Stimulated activated CD4-positive, alpha-beta T cell treated with anti-CD3 and anti-CD28 coated beads, Interleukin-12 subunit alpha, Interleukin-12 subunit beta, amount 100 ng/mL, for 48 hours (primary cell): ENCODE measurements around the gene B3GNT5.

Experiments
- DNase-seq, 3 donors: peaks; one replicate each; pipeline ENCODE4 v3.0.0-alpha.2; 2020; ENCODE audit warnings: low read depth in 2 of 3, low spot score in 1 of 3

The B3GNT5 gene, protein sequence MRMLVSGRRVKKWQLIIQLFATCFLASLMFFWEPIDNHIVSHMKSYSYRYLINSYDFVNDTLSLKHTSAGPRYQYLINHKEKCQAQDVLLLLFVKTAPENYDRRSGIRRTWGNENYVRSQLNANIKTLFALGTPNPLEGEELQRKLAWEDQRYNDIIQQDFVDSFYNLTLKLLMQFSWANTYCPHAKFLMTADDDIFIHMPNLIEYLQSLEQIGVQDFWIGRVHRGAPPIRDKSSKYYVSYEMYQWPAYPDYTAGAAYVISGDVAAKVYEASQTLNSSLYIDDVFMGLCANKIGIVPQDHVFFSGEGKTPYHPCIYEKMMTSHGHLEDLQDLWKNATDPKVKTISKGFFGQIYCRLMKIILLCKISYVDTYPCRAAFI

GRCh38 chr3:183252973-183253527 is at the start of gene B3GNT5:
TSS of gene B3GNT5 (plus strand) at chr3:183253253. CDS start at chr3:183269799, 16,546 bp downstream.
- DNase-seq = peak in 1 of 3 donors; percentile 27

DNA sequence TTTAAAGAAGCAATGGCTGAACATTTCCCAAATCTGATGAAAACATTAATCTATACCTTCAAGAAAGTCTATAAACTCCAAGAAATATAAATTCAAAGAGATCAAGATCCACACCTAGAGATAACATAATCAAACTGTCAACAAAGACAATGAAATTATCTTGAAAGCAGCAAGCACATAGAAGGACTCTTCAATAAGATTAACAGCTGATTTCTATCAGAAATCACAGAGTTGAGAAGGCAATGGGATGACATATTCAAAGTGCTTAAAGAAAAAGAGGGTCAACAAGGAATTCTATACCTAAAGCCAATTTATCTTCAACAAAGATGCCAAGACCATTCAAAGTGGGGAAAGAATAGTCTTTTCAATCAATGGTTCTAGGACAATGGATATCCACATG is 49.4 kb upstream of the B3GNT5 start:
- DNase-seq = no peak

DNA sequence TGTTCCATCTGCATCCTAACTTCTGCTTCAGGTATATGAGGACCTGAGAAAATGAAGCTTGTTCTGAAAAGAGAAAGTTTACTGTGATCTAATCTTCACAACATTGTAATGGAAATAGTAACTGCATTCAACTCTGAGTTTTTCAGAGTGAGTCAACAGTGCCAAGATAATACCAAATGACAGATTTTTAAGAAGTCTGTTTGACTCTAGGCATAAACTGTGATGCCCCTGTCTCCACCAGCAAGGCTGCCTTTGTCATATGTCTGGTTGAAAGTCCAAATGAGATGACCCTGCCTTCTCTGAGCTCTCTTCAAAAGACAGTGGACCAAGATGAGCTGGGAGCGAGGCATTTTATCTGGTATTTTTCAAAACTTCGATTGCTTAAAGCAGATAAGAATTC is 44.8 kb upstream of the B3GNT5 start:
- DNase-seq = no peak

GRCh38 chr3:183208800-183209199 is 44.3 kb upstream of the B3GNT5 start:
- no peak for DNase-seq

- DNase-seq = no peak
Observed at GRCh38 chr3:183210341-183210740, 42.7 kb upstream of the B3GNT5 start.

DNA sequence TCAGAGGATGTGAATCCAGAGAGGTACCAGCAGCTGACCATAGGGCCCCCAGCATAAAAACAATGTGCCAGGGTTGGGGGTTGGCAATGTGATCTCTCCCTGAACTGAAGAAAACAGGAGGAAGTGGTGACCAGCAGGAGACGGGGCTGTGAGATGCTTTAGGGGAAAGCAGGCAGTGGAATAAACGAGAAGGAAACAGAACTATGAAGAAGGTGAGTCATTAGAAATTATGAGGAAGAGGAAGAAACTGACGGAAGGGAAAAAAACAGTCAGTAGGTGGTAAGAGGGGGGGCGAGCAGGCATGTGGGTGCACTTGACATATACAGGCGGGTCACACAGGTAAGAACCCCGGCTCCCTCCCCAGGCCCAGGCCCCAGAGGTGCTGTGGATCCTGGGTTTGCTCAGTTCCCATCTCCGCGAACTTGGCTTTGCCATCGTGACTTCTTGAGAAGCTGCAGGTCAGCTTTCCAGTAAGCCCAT is 42.2 kb upstream of the B3GNT5 start:
- DNase-seq = peak in 2 of 3 donors; percentile 27 to 36

DNA sequence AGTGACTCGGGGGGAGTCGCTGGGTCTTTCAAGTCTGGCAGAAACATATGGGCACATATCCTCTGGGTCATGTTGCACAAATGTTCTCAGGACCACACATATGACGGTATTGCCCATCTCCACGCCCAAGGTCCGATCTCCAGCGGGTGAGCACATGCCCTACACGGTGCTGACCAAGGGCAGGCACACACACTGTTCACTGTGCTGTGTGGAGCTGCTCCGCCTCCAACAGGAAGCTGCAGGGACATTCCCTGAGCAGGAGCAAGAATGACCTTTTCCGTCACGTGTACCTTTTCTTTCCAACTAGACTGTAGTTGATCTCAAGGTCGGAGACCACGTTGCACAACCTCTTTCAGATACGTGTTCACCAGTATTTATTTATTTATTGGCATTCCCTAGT is 41.7 kb upstream of the B3GNT5 start:
- no peak for DNase-seq

DNA sequence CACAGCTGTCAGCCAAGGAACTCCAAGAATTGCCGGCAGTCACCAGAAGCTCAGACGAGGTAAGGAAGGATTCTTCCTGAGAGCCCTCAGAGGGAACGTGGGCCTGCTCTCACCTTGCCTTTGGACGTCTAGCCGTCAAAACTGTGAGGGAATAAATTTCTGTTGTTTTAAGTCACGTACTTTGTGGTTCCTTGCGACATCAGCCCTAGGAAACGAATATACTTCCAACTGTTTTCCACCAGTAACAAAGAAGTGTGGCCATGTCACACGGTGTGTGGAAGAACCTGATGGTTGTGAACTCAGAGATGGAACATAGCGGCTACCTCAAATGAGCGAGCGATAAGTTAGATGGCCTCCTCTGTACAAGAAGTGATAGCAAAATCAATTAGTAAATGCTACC is 41.0 kb upstream of the B3GNT5 start:
- no peak for DNase-seq

- no peak for DNase-seq
Observed at GRCh38 chr3:183212565-183212964, 40.5 kb upstream of the B3GNT5 start.

DNA sequence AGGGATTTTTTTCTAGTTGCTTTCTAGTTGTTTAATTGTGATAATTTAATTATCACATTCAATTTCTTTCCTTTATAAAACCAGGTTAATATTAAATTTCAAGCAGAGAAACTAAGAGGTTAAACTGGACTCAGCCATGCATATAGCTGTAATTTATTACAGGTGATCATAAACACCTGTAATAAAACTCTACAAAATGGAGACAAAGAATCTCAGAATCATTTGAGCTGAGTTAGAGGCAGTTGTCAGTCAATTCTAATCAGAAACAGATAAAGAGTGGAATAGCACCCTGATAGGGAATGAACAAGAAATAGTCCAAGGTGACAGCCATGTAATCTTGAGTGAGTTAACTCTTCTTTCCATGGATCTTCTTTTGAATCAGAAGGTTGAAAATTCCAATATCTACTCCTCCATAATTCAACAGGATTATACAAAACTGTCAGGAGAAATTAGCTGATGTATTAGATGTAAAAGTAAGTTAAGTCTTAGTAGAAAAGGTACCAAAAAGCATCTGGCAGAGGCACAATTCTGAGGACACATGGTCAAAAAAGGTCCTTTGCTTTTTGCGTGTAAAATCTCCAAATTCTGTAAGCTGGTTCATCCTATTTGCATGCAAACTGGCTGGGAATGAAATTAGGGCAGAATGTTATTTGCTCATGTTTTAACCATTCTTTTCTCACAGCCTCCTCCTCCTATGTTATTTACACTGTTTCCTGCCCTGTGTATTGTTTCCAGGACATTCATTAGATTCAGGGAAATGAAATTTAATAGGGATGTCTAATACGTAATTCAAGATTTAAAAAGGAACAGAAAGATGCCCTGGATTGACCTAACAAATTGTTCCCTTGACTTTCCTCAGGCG is 39.4 kb upstream of the B3GNT5 start:
- DNase-seq = no peak

DNA sequence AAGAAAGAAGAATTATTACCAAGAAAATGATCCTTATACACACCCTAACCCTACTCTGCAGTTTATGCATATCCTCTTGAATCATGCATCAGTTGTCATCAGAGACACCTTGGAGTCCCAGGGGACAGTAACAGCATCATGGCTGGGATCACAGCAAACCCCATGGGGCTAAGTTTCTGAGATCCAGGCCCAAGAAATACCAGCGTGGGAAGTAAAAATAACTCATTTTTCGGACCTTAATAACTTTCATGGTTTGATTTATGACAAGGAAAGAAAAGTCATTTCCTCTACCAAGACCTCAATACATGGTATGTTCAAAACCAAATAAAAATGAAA is 38.8 kb upstream of the B3GNT5 start:
- no peak for DNase-seq

DNA sequence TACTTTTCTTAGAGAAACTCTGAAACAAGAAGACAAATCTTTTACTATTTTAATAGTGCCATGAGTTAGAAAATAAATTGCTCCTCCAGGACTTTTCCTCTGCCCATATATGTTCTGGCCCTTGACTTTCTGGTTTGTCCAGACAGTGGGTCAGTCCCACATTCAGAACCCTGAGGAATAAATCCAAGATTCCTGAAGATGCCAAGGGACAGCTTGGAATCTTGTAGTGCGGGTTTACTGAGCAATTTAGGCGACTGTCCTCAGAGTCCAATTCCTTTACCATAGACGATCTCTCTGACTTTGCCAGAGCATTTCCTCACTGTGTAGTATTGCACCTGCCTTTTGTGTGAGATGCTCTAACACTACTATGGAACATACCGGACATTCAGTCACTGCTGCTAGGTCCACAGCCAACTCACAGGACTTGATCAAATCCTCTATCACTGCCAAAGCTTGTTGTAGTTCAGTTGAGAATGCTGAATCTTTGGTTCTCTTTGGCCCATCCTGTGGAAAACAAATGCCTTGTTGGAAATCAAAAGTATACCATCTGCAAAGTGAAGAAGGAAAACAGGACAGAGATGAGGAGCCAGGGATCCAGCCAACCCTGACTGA is 37.4 kb upstream of the B3GNT5 start:
- DNase-seq = no peak

DNA sequence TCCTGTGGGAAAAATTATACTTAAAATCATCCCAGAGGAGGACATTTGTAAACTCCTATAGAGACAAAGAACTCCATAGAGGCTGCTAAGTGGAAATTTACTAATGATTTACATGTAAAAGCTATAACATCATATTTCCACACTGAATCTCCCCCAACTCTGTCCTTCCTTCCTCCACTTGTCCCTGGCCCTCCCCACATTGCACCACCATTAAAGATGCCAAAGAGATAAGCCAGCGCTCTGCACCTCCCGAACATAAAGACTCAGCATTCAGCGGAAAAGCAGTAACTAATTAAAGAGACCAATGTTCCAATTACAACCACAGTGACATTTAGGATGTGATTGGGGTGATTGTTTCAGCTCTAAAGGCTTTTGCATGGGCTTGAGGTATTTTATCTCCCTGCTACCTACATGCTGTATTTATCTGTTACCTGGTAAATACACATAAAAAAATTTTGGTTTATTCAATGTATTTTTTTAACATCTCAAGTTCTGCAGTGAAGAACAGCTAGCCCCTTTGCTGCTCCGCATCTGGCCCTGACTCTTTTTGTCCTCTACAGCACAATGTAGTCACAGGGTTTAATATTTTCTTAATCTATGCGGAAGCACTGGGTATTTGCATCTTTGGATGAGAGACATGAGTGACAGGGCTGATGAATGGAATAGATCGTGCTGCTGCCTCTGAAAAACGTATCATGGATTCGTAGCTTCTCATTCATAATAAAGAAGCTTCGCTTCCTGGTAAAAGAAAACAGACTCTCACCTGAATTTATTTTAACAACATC is 35.3 kb upstream of the B3GNT5 start:
- no peak for DNase-seq

DNA sequence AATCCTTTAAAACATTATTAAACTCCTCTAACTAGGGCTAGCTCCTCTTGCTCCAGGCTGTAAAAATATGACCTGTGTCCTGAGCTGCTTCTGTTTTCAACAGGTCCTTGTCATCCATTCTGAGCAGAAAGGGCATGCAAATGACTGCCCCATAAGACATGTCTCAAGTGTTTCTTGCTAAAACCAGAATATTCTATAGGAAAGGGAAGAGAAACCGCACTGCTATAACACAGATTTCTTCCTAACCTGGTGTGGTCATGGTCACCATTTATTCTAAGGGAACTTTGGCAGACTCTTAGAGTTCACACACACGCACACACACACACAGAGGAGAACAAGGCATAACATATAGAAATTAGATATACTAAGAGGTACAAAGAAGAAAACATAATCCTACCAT is 34.2 kb upstream of the B3GNT5 start:
- no peak for DNase-seq

GRCh38 chr3:183220828-183221227 is 32.2 kb upstream of the B3GNT5 start:
- no peak for DNase-seq

- DNase-seq = no peak
Observed at GRCh38 chr3:183222631-183223235, 30.3 kb upstream of the B3GNT5 start.

- peak in 1 of 3 donors; percentile 39 for DNase-seq
Observed at GRCh38 chr3:183224180-183224970, 28.7 kb upstream of the B3GNT5 start.

DNA sequence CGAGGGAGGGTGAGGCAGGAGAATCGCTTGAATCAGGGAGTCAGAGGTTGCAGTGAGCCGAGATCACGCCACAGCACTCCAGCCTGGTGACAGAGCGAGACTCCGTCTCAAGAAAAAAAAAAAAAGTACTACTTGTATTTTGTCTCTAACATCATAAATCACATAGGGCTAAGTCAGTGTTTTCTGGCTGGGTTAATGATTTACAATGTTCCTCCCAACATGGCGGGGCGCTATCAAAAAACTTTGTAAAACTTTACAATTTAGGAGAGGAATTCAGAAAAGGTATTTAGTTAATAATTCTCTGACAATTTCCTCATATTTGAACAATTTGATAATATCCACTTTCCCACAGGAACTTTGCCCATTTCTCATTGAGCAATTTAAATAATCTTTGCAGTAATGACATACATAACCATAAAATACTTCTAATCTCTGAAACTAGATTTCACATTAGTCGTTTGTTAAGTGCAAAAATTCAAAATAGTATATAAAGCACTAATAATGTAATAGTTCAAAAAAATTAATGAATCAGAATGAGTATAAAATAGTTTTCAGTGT is 26.6 kb upstream of the B3GNT5 start:
- no peak for DNase-seq

- DNase-seq = peak in 2 of 3 donors; percentile 24 to 35
Observed at GRCh38 chr3:183227586-183227985, 25.5 kb upstream of the B3GNT5 start.
